ENCODE results near the gene KSR1.
A peak's percentile ranks its signal among the peaks of the same experiment; 100 is the strongest.
"Not testable (repeated sequence)": the region's sequence is repeated elsewhere in the genome, so short reads cannot be mapped to it uniquely, and the experiment has no call there.

Gene KSR1

GRCh38 chr17:27651411-27652345, 195.4 kb downstream of the KSR1 start:
- DNase-seq (ENCODE audit: low read depth) = no peak
- no peak overlapping the region for H3K4me3 ChIP-seq (ENCODE audit: low read length)
- TF ChIP-seq CTCF (conservative IDR thresholded peaks at IDR 0.05; ENCODE audit: low read depth, low read length) = peak; percentile 72

- not testable (repeated sequence) for H3K4me3 ChIP-seq (ENCODE audit: low read length); DNase-seq (ENCODE audit: low read depth)
Observed at GRCh38 chr17:27653449-27653971, 197.3 kb downstream of the KSR1 start.

- no peak overlapping the region for H3K4me3 ChIP-seq (ENCODE audit: low read length)
- DNase-seq (ENCODE audit: low read depth) = no peak
- no peak for TF ChIP-seq CTCF (conservative IDR thresholded peaks at IDR 0.05; ENCODE audit: low read depth, low read length)
Observed at GRCh38 chr17:27654136-27654535, 197.9 kb downstream of the KSR1 start.

GRCh38 chr17:27654654-27655524, 198.6 kb downstream of the KSR1 start:
- no peak overlapping the region for H3K4me3 ChIP-seq (ENCODE audit: low read length)
- peak; percentile 9 for DNase-seq (ENCODE audit: low read depth)
- peak; percentile 82 for TF ChIP-seq CTCF (conservative IDR thresholded peaks at IDR 0.05; ENCODE audit: low read depth, low read length)

- not testable (repeated sequence) for DNase-seq (ENCODE audit: low read depth); H3K4me3 ChIP-seq (ENCODE audit: low read length)
Observed at GRCh38 chr17:27655525-27656111, 199.4 kb downstream of the KSR1 start.

DNA sequence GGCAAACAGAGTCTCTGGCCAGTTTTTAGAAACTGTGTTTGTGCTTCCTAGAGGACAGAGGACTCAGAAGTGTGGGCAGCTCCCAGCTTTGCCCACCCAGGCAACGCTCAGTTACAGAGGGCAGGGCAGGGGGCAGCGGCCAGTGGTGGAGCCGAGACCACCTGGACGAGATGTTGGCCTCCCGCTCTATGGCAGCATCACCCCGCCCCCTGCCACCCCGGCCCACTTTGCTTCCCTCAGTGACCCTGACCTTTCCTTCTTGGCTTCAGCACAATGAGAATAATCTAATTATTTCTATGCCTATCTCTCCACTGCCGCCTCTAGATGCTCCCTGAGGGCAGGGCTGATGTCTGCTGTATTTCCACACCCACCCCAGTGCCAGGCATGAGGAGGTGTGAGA, 200.4 kb downstream of the KSR1 start:
- not testable (repeated sequence) for DNase-seq (ENCODE audit: low read depth); H3K4me3 ChIP-seq (ENCODE audit: low read length)

GRCh38 chr17:27657620-27658019, 201.4 kb downstream of the KSR1 start:
- no peak for DNase-seq (ENCODE audit: low read depth)
- H3K4me3 ChIP-seq (ENCODE audit: low read length) = no peak overlapping the region
- TF ChIP-seq CTCF (conservative IDR thresholded peaks at IDR 0.05; ENCODE audit: low read depth, low read length) = no peak

DNA sequence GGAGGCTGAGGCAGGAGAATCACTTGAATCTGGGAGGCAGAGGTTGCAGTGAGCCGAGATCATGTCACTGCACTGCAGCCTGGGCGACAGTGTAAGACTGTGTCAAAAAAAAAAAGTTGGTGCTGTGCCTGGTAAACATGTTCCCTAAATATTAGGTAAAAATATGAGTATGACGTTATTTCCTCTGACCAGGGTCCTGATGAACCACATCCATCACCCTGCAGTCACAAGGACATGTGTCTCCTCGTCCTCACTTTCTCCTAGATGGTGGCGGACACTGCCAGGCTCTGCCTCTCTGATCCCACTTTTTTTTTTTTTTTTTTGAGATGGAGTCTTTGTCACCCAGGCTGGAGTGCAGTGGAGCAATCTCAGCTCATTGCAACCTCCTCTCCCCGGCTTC, 203.4 kb downstream of the KSR1 start:
- no peak for TF ChIP-seq CTCF (conservative IDR thresholded peaks at IDR 0.05; ENCODE audit: low read depth, low read length)
- no peak for DNase-seq (ENCODE audit: low read depth)
- H3K4me3 ChIP-seq (ENCODE audit: low read length) = no peak overlapping the region

Measured in retinal pigment epithelial cell (primary cell).